HL-60 (cell line): ENCODE results near the gene VAV2.

Experiments used
- GABPA ChIP-seq: IDR thresholded peaks from 2 replicates; pipeline ENCODE4 v1.6.1; 2012; ENCODE audit warnings: low read depth
- POLR2AphosphoS5 ChIP-seq: IDR thresholded peaks from 2 replicates; pipeline ENCODE4 v1.6.1; 2012; ENCODE audit warnings: low read depth
- REST ChIP-seq: IDR thresholded peaks from 2 replicates; pipeline ENCODE4 v1.6.1; 2012; ENCODE audit warnings: low read depth; ENCODE audit not compliant: insufficient replicate concordance
- SPI1 ChIP-seq: IDR thresholded peaks from 2 replicates; pipeline ENCODE4 v1.6.1; 2012; ENCODE audit warnings: low read depth, mild to moderate bottlenecking, borderline replicate concordance
- TF ChIP-seq, protein P1 (sequence below): IDR thresholded peaks from one replicate; pipeline ENCODE4 v1.5.1; 2011; ENCODE audit warnings: low read length, control low read depth, inconsistent platforms; ENCODE audit not compliant: insufficient read depth

GRCh38 chr9:133994353-133995011, 2.4 kb upstream of the VAV2 start:
- TF ChIP-seq POLR2AphosphoS5, result no peak
- TF ChIP-seq, protein P1, sequence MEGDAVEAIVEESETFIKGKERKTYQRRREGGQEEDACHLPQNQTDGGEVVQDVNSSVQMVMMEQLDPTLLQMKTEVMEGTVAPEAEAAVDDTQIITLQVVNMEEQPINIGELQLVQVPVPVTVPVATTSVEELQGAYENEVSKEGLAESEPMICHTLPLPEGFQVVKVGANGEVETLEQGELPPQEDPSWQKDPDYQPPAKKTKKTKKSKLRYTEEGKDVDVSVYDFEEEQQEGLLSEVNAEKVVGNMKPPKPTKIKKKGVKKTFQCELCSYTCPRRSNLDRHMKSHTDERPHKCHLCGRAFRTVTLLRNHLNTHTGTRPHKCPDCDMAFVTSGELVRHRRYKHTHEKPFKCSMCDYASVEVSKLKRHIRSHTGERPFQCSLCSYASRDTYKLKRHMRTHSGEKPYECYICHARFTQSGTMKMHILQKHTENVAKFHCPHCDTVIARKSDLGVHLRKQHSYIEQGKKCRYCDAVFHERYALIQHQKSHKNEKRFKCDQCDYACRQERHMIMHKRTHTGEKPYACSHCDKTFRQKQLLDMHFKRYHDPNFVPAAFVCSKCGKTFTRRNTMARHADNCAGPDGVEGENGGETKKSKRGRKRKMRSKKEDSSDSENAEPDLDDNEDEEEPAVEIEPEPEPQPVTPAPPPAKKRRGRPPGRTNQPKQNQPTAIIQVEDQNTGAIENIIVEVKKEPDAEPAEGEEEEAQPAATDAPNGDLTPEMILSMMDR, result peak; percentile 94
- no peak for TF ChIP-seq REST
- no peak for TF ChIP-seq GABPA
- no peak for TF ChIP-seq SPI1
